Measurements from ENCODE around the gene LIPJ.

The LIPJ gene

GRCh38 chr10:88544140-88544870 lies 42.3 kb upstream of the LIPJ start:
- DNase-seq (ENCODE audit: insufficient read length, low spot score) (no peak), FAIRE-seq (peak; percentile 16)
- TF ChIP-seq CTCF (IDR thresholded peaks at IDR 0.05; ENCODE audit: insufficient read depth, missing control alignments) = no peak

- no peak for DNase-seq (ENCODE audit: insufficient read length, low spot score)
- TF ChIP-seq CTCF (IDR thresholded peaks at IDR 0.05; ENCODE audit: insufficient read depth, missing control alignments) = no peak
- FAIRE-seq = no peak
Observed at GRCh38 chr10:88545359-88545758, 41.2 kb upstream of the LIPJ start.

- no peak for TF ChIP-seq CTCF (IDR thresholded peaks at IDR 0.05; ENCODE audit: insufficient read depth, missing control alignments)
- no peak for FAIRE-seq
- DNase-seq (ENCODE audit: insufficient read length, low spot score) = no peak
Observed at GRCh38 chr10:88546497-88546896, 40.1 kb upstream of the LIPJ start.

GRCh38 chr10:88551246-88551645 lies 35.3 kb upstream of the LIPJ start:
- DNase-seq (ENCODE audit: insufficient read length, low spot score) (no peak), FAIRE-seq (no peak)
- no peak for TF ChIP-seq CTCF (IDR thresholded peaks at IDR 0.05; ENCODE audit: insufficient read depth, missing control alignments)

GRCh38 chr10:88553116-88553752 lies 33.3 kb upstream of the LIPJ start:
- FAIRE-seq (peak; percentile 87), DNase-seq (ENCODE audit: insufficient read length, low spot score) (no peak)
- peak; percentile 88 for TF ChIP-seq CTCF (IDR thresholded peaks at IDR 0.05; ENCODE audit: insufficient read depth, missing control alignments)

GRCh38 chr10:88555190-88555908 lies 31.2 kb upstream of the LIPJ start:
- TF ChIP-seq CTCF (IDR thresholded peaks at IDR 0.05; ENCODE audit: insufficient read depth, missing control alignments) = no peak
- no peak for DNase-seq (ENCODE audit: insufficient read length, low spot score)
- FAIRE-seq = no peak

Data from D721Med (cell line).